ENCODE data around the gene DRGX.

Gene DRGX

DNA sequence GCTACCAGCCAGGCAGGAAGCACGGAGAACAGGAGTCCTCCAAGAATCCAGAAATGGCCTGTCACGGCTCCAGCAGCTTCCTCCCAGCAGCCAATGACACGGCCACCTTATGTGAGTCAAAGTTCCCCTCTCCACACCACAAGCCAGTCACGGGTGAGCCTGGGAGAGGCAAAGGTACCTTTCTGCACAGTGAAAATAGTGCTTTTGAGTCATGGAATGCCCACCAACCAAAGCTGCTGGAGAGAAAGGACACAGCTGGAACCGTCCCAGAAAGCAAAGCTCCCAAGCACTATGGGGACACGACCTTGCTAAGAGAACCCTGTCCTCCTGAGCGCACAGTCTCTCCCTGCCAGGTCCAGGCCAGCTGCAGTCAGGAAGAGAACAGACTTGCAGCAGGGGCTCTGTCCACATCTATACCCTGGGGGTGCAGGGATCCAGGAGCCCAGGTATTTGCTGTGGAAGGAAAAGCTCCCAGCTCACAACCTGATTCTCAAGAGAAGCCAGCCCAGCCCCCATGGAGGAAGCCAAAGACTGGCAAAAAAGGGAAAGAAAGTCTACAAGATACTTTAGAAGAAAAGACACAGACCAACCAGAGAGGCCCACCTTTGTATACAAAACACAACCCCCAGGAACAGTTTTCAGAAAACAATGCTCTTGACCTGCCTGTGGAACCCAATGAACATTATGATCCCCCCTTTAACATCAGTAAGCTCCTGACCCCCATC lies 72.6 kb downstream of the DRGX start:
- in situ Hi-C loops (cut with HindIII; ENCODE audit: low sequenced_read_pairs), result no loop called here

- in situ Hi-C loops (cut with HindIII; ENCODE audit: low sequenced_read_pairs), result no loop called here
These were observed 73.3 kb downstream of the DRGX start for GRCh38 chr10:49322371-49323170.

DNA sequence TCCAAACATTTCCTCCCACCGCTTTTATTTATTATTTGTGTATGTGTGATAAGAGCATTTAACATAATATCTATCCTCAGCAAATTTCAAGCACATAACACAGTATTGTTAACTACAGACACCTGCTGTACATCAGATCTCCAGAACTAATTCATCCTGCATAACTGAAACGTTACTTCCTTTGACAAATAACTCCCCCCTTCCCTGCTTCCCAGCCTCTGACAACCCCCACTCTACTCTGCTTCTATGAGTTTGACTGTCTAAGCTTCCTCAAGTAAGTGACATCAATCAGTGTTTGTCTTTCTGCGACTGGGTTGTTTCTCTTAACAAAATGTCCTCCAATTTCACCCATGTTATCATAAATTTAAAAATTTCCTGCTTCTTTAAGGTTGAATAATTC lies 74.9 kb downstream of the DRGX start:
- in situ Hi-C loops (cut with HindIII; ENCODE audit: low sequenced_read_pairs), result no loop called here

- in situ Hi-C loops (cut with HindIII; ENCODE audit: low sequenced_read_pairs), result no loop called here
These were observed 75.7 kb downstream of the DRGX start for GRCh38 chr10:49320191-49320590.

- in situ Hi-C loops (cut with HindIII; ENCODE audit: low sequenced_read_pairs), result no loop called here
These were observed 76.7 kb downstream of the DRGX start for GRCh38 chr10:49319206-49319605.

- in situ Hi-C loops (cut with HindIII; ENCODE audit: low sequenced_read_pairs), result no loop called here
These were observed 77.1 kb downstream of the DRGX start for GRCh38 chr10:49318755-49319154.

- in situ Hi-C loops (cut with HindIII; ENCODE audit: low sequenced_read_pairs), result no loop called here
These were observed 77.9 kb downstream of the DRGX start for GRCh38 chr10:49318028-49318427.

DNA sequence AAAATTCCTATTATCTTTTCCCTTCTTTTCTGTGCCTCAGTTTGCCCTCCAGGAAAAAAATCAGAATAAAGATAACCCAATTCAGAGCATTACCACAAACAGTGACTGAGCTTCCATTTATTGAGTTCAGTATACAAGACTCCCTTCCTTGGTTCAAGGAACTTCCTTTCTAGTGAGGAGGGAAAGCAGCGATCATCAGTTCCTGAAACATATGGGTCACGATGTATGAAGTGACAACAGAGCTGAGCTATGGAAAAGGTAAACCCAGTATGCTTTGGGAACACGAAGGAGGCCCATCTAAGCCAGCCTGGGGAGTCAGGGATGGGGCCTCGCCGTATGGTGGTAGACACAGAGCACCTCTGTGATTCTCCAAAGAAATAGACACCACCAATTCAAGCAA lies 81.1 kb downstream of the DRGX start:
- in situ Hi-C loops (cut with HindIII; ENCODE audit: low sequenced_read_pairs), result no loop called here
